Kasumi-1 (cell line): ENCODE measurements around the gene LYL1.
"Not testable (repeated sequence)": the region's sequence is repeated elsewhere in the genome, so short reads cannot be mapped to it uniquely, and the experiment has no call there.

Source experiments
- DNase-seq, 2 experiments: peaks; one replicate each; lab custom pipeline; 2025; lab: John Stamatoyannopoulos, UW

LYL1 gene

DNA sequence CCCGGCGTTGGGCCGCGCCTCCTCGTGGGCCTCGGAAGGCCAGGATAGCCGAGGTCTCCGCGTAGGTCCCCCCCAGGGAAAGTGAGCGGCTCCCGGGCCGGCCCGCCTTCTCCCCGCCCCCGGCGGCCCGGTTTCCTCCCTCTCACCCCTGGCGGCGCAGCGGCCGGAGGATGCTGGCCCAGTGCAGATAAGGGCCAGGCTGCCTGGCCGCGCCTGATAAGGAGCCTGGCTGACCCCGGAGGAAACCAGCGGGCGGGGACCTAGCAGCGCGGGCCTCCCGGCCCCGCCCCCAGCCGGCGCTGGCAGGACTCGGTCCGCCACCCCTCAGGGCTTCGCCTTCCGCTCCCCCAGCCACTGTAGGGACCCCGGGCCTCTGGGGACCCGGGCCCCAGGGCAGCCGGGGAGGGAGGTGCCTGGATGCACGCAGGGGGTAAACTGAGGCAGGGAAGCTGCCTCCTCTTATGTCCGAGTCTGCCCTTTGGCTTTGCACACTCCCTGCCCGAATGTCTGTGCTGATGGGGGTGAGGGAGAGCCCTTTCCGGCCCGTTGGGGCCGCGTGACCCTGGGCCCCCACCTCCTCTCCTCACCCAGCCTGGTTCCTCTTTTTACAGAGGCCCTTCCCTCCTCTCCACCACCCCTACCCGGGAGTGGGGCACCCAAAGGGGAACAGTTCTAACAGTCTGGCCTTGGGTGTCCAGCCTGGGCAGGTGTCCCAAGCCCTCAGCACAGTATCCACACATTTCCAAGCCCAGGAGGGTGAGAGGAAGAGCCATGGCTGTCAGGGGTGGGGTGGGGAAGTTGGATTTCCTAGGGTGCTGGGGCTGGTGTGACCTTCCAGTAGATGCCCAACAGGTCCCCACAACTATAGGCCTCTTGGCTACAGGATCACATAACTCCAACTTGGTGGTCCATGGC is at the start of gene LYL1:
Gene LYL1 (minus strand): TSS at position 193 of the 915 bp plus-strand sequence. CDS start 1,687 bp downstream, outside the sequence.
- peak; percentile 92 to 95 for DNase-seq

DNA sequence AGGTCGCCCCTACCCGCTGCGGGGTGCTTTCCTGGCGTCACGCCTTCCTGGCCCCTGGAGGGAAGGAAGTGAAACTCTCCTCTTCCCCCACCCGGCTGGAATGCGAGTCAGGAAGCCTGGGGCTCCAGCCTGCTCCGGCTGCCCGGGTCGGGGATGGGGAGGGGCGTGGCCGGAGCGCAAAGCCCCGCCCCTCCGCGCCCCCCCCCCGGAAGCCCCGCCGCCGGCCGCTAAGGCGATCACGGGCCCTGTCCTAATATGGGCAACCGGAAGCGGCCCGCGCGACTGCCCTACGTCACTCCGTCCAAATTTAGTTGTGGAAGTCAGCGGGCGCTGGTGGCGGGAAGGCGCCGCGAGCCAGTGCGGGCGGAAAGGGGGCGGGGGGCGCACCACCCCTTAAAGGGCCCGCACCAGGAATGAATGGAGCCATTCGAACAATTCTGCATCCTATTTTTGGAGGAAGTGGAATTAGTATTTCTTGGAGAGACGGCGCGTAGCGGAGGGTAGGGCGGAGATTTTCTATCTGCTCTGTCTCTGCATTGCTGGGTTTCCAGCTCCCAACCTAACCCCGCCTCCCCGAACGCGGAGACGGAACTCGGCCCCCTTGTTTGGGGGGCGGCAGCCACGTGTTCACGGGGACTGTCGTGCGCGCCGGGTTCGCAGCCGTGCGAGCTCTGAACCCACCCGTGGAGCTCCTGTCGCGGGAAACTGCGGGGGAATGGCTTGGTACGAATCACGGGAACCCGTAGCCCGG is 49.1 kb upstream of the LYL1 start:
- DNase-seq, result peak; percentile 97

DNA sequence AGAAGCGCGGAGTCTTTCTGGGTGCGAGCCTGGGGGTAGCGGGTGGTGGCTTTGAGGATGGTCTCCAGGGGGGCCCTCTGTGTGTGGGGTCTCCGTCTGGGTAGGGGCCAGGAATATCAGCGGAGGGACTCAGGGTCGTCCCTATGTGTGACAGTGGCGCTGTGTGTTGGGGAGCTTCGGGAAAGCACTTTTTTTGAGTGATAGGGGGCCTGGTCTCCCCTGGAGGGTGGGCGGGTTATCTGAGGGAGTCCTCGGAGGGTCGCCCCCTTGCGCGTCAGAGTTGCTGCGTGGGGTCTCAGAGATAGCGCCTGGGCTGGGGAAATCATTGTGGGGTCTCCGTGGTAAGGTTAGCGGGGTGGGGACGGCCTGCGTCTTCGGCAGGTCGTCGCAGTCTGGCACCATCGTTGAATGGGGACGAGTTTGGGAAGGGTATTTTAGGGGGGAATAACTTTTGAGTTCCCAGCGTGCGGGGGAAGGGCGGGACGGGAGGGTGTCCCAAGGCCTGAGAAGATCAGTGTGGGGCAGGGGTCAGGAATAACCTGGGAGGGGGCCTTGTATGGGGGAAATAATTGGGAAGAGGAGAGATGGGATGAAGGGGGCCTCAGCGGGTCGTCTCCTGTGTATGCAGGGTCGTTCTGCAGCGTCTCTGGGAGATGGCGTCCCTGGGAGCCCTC is 48.4 kb upstream of the LYL1 start:
- DNase-seq, result peak in 1 of 2 experiments; percentile 36

DNA sequence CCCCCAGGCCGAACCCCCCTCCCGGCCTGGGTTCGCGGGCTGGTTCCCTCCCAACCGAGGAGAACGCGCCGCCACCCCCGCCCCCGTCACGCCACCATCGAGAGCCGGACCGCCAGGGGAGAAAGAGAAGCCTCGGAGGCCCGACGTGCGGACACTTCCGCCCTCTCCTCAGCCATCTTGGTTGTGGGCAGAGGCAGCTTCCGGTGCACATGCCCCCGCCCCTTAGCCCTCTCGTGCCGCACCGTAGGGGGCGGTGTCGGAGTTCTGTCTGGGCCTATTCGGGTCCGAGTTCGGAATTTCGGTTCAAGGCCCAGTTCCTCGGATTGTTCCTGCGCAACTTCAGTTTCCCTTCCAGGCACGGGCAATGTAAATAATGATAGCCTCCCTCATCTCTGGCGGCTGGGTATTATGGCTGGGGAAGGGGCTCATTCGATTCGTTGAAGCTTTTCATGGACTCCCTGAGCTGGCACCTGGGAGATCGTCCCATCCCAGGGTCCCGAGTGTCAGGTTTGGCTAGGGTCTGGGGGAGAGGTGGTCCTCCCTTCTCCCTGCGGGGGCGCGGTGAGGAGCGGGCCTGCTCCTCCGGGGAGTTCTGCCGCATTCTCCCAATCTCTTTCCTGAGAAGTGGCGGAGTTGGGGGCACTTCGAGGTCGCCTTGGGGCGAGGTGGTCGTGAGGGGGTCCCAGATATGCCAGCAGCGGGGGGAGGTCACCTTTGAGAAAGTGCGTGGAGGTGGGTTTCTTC is 47.7 kb upstream of the LYL1 start, which contains the start of the genes IER2 and STX10:
Gene IER2 (plus strand): TSS at position 225 of the 744 bp plus-strand sequence. CDS start 2,776 bp downstream, outside the sequence.
Gene STX10 (minus strand): TSS at position 189 of the 744 bp plus-strand sequence. CDS start 202 bp downstream, outside the sequence.
- peak; percentile 92 to 94 for DNase-seq

DNA sequence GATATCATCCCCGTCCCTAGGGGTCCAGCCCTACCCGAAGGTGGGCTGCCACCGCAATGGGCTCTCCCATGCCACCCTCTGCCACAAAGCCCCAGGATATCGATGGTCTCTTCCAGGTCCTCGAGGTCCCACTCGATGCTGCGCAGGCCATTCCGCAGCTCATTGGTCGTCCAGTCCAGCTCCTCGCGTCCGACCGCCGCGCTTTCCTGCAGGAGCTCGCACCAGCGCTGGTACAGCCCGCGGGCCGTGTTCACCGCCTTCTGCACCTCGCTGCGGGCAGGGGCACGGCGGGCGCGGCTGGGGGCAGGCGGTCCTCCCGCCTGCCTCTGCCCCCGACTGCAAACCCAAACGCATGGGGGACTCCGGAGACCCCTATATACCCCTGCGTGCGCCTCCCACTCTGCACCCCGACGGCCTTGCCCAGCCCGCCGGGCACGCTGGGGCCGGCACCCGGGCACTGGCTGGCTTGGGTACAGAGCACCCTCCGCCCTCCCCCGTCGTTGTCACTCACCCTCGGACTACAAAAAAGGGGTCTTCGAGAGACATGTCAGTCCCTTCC is 47.0 kb upstream of the LYL1 start:
- peak in 1 of 2 experiments; percentile 46 for DNase-seq

DNA sequence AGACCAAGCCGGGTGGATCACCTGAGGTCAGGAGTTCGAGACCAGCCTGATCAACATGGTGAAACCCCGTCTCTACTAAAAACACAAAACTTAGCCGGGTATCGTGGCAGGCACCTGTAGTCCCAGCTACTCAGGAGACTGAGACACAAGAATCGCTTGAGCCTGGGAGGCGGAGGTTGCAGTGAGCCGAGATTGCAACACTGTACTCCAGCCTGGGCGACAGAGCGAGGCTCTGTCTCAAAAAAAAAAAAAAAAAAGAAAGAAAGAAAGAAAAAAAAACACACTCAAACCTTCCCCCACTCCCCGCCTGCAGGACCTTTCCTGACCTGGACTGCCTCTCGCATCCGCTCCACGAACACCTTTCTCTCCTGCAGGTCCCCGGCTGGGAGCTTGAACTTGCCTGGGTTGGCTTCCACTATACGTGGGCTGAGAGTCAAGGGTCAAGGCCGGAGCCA is 46.5 kb upstream of the LYL1 start:
- DNase-seq, result not testable (repeated sequence)

DNA sequence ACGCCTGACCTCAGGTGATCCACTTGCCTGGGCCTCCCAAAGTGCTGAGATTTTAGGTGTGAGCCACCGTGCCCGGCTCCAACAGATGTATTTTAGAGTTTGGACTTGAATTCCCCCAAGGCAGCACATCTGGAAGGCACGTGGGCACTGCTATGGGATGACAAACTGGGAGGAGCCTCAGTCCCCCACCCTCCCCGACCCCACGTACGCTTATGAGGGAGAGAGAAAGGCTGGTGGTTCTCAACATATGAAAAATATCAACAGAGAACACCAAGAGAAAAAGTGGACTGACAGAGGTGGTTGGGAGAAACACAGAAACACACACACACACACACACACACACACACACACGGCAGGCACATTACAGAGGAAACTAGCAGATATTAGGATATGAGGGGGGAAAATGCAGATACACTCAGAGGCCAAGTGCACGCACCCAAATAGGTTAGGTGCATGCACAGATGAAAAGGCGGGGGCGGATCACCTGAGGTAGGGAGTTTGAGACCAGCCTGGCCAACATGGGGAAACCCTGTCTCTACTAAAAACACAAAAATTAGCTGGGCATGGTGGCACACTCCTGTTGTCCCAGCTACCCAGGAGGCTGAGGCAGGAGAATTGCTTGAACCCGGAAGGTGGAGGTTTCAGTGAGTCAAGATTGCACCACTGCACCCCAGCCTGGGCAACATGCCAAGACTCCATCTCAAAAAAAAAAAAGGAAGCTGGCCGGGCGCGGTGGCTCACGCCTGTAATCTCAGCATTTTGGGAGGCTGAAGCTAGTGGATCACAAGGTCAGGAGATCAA is 44.3 kb upstream of the LYL1 start:
- DNase-seq, result peak; percentile 43 to 52

DNA sequence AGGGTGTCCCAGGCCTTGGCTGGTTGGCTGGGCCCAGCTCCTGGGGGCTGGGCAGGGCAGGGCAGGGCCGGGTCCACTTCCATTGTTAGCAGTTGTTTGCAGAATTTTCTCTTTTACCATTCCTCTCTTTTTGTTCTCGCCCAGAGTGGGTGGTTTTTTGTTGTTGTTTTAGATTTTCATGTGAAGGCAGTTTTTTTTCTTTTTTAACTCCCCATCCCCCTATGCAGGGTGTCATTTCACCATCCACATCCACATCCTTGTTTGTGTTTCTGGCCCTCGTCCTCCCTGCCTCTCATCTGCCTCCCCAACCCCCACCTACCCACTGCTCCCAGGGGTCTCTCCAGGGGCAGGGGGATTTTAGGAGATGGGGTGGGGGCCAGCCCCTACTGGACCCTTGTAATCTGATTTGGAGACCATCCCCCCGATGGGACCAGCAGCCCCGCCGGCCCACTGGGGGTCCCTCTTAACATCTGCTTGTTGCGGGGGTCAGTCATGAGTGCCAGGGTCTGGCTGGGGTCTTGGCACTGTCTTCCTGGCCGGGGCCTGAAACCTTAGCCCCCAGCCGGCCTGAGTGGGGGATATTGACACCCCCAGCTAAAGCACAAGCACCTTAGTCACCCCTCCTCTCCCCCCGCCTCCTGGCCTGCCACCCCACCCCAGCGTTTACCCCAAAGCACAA is 37.1 kb upstream of the LYL1 start:
- no peak for DNase-seq

DNA sequence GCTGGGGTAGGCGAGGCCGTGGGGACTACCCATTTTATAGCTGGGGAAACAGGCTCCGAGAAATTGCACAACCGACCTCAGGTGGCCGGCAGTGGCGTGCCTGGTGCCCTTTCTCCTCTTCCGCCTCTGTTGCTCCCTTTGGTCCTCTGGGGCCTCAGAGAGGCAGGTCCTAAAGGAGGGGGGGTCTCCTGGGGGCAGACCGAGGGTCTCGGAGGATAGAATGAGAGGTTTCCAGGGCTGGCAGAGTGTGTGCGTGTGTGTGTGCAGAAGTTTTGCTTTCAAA is 36.2 kb upstream of the LYL1 start:
- no peak for DNase-seq

DNA sequence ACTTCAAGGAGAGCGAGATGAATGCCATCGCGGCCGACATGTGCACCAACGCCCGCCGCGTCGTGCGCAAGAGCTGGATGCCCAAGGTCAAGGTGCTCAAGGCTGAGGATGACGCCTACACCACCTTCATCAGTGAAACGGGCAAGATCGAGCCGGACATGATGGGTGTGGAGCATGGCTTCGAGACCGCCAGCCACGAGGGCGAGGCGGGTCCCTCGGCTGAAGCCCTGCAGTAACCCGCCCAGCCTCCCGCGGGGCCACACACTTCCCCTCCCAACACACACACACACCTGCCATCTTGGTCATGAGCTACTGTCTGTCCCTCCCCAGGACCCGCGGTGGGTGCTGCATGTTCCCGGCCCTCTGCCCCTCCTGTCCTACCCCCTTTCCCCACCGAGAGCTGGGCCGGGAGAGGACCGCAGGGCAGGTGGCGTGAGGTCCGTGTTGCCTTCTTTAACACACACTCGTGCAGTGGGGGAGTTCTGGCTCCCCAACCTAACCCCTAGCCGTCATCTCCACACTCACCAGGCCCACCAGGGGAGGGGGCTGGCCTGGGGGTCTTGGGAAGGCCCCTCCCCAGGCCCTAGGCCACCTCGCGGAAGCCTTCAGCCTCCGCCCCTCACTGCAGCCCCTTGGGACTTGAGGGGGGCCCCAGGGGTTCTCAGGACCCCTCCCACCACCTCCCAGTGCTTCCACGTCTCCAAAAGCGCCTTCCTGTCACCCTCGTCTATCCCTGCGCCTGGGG is 35.7 kb upstream of the LYL1 start:
- no peak for DNase-seq

DNA sequence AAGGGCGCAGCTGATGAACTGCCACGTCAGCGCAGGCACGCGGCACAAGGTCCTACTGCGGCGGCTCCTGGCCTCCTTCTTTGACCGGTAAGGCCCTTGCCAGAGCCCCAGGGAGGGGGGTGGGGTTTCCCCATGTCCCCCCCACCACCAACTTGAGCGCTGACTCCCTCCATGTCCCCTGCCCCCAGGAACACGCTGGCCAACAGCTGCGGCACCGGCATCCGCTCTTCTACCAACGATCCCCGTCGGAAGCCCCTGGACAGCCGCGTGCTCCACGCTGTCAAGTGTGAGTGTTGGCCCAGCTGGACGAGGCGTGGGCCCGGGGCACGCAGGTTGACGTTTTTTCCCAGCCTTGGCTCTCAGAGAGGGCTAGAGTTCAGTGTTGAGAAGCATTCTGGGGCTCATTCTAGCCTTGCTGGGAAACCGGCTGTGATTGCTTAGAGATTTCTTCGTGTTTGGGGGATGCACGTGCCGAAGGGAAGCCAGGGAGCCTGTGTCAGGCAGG is 34.7 kb upstream of the LYL1 start:
- no peak for DNase-seq

DNA sequence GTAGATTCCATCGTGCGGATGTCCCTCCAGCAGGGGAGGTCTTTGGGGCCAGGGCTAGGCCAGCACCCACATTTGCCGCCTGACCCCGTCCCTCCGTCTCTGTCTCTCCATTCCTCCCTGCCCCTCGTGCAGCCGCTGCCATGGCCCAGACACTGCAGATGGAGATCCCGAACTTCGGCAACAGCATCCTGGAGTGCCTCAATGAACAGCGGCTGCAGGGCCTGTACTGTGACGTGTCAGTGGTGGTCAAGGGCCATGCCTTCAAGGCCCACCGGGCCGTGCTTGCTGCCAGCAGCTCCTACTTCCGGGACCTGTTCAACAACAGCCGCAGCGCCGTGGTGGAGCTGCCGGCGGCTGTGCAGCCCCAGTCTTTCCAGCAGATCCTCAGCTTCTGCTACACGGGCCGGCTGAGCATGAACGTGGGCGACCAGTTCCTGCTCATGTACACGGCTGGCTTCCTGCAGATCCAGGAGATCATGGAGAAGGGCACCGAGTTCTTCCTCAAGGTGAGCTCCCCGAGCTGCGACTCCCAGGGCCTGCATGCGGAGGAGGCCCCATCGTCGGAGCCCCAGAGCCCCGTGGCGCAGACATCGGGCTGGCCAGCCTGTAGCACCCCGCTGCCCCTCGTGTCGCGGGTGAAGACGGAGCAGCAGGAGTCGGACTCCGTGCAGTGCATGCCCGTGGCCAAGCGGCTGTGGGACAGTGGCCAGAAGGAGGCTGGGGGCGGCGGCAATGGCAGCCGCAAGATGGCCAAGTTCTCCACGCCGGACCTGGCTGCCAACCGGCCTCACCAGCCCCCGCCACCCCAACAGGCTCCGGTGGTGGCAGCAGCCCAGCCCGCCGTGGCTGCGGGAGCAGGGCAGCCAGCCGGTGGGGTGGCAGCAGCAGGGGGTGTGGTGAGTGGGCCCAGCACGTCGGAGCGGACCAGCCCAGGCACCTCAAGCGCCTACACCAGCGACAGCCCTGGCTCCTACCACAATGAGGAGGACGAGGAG is 32.7 kb upstream of the LYL1 start:
- no peak for DNase-seq

DNA sequence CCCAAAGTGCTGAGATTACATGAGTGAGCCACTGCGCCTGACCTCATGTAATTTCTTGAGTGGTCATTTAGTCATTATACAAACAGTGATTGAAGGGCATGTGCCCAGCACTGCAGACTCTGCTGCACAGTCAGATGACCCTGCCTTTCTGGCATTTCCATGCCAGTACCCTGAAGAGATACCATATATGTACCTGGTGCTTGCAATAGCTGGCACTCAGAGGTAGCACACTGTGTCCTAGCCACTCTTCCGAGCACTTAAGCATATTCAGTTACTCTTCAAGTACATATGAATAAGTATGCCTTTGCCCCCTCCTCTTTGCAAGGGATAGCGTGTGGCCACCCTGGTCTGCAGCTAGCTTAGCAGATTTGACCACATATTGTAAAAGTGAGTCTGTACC is 32.0 kb upstream of the LYL1 start:
- DNase-seq, result no peak

DNA sequence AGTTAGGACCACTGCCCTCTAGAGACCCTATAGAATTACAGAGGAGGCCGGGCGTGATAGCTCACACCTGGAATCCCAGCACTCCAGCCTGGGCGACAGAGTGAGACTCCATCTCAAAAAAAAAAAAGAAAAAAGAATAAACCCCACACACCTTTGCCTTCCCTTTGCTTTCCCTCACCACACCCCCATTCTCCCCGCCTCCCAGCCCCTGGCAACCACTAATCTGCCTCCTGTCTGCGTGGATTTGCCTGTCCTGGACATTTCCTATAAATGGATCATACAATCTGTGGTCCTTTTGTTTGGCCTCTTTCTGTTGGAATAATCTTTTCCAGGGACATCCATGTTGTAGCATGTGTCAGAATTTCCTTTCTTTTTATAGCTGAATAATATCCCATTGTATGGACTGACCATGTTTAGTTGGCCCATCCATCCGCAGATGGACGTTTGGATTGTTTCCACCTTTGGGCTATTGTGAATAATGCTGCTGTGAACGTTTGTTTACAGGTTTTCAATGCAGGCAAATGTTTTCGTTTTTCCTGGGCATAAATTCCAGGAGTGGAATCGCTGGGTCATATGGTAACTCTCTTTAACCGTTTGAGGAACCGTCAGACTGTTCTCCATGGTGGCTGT is 30.7 kb upstream of the LYL1 start:
- DNase-seq, result no peak

DNA sequence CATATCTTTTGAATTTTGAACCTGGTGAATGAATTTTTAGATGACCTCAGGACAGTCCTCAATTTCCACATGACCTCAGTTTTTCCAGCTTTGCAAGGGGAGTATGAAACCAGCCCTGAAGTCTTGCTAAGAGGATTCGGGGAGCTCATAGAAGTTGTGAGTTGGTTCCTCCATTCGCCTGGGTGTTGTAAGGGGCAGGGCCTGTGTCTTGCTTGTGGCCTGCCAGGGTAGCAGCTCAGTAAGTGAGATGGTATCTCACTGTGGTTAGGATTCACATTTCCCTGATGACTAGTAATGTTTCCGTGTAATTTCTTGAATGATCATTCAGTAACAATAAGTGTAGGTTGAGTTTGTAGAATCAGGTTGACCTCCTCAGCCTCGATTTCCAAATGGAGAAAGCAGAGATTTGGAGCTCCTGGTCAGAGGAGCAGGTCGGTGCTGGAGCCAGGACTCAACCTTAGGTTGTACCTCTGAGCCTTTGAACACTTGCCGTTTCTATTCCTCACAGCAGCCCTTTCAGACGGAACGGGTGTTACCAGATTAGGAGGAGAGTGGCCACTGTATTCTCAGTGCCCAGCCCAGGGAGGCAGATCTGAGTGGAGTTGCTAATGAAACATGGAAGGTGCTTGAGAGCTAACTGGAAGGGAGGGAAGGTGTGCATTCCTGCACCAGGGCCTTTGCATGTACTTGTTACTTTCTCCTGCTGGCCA is 30.0 kb upstream of the LYL1 start:
- no peak for DNase-seq

DNA sequence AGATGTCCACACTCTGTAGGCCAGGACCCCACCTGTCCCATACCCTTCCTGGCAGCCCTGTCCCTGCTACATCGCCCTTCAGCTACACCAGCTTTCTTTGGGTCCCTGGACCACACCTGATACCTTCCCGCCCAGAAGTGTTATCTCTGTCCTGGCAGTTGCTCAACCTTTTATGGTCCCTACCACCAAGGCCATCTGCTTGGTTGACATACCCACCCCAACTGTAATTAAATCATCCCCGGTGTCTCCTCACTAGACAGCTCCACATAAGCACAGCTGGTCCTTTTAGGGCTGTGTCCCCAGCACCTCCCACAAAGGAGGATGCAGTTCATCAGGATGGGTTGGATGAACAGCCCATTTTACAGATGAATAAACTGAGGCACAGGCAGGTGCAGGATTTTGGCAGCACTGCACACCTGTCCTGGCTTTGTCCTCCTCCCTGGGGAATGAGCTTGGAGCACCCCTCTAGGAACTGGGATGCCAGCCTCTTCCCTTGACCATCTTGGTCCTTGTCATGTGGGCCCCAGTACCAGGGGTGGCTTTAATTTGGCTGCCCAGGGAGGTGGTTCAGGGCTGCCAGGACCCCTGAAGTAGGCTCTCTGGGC is 28.3 kb upstream of the LYL1 start:
- DNase-seq, result no peak
